Loucy (cell line): Measurements from ENCODE around the gene RPL29.

Experiments
- H2AFZ ChIP-seq: fragments of 200-600 bp; sonication (generic); 2 replicates; pipeline ENCODE4 v1.6.0; 2016; ENCODE audit warnings: antibody characterized with exemption, mild to moderate bottlenecking, low read length, moderate library complexity
- H3F3A ChIP-seq: fragments of 200-600 bp; 2 replicates; pipeline ENCODE4 v1.6.0; 2016; ENCODE audit warnings: antibody characterized with exemption, low read depth, mild to moderate bottlenecking
- H3K27me3 ChIP-seq: fragments of 200-600 bp; sonication (generic); 2 replicates; pipeline ENCODE4 v1.6.1; 2014; ENCODE audit warnings: low read length, mild to moderate bottlenecking; ENCODE audit not compliant: insufficient read depth, poor library complexity, severe bottlenecking
- H3K36me3 ChIP-seq: fragments of 200-600 bp; sonication (generic); 2 replicates; pipeline ENCODE4 v1.6.1; 2016; ENCODE audit warnings: low read length; ENCODE audit not compliant: insufficient read depth
- H3K4me1 ChIP-seq: fragments of 200-600 bp; sonication (generic); 2 replicates; pipeline ENCODE4 v1.5.1; 2014; ENCODE audit warnings: low read length, mild to moderate bottlenecking; ENCODE audit not compliant: insufficient read depth, poor library complexity, severe bottlenecking
- H3K4me2 ChIP-seq: fragments of 200-600 bp; sonication (generic); 2 replicates; pipeline ENCODE4 v1.6.0; 2014; ENCODE audit warnings: antibody characterized with exemption, low read length, low read depth, mild to moderate bottlenecking; ENCODE audit not compliant: poor library complexity, severe bottlenecking
- H3K4me3 ChIP-seq: fragments of 200-600 bp; sonication (generic); 2 replicates; pipeline ENCODE4 v1.5.1; 2014; ENCODE audit warnings: low read length, mild to moderate bottlenecking, mixed read lengths; ENCODE audit not compliant: poor library complexity, severe bottlenecking
- H3K79me2 ChIP-seq: fragments of 200-600 bp; sonication (generic); 2 replicates; pipeline ENCODE4 v1.6.1; 2014; ENCODE audit warnings: low read length; ENCODE audit not compliant: insufficient read depth
- H3K9ac ChIP-seq: fragments of 200-600 bp; sonication (generic); 2 replicates; pipeline ENCODE4 v1.6.0; 2014; ENCODE audit warnings: mild to moderate bottlenecking, low read depth, low read length, moderate library complexity; ENCODE audit not compliant: poor library complexity, severe bottlenecking
- H3K9me2 ChIP-seq: fragments of 200-600 bp; sonication (generic); replicated peaks from 2 replicates; pipeline ENCODE4 v1.6.1; 2016; ENCODE audit warnings: low read depth, low read length, mixed read lengths
- H3K9me3 ChIP-seq: fragments of 200-600 bp; sonication (generic); 2 replicates; pipeline ENCODE4 v1.6.1; 2014; ENCODE audit warnings: mild to moderate bottlenecking, antibody characterized with exemption, low read length, low read depth; ENCODE audit not compliant: insufficient read depth
- H4K20me1 ChIP-seq: fragments of 200-600 bp; sonication (generic); 2 replicates; pipeline ENCODE4 v1.6.0; 2014; ENCODE audit warnings: antibody characterized with exemption, low read length, mild to moderate bottlenecking; ENCODE audit not compliant: insufficient read depth, poor library complexity, severe bottlenecking
- EZH2phosphoT487 ChIP-seq: fragments of 200-600 bp; IDR thresholded peaks from 2 replicates; pipeline ENCODE4 v1.6.1; 2018; ENCODE audit warnings: antibody characterized with exemption, mild to moderate bottlenecking, moderate library complexity, borderline replicate concordance
- TF ChIP-seq, protein P1 (sequence below): fragments of 200-600 bp; sonication (generic); conservative IDR thresholded peaks from 2 replicates; pipeline ENCODE4 v1.5.1; 2014; ENCODE audit warnings: mild to moderate bottlenecking, antibody characterized with exemption, low read length

The RPL29 gene

DNA sequence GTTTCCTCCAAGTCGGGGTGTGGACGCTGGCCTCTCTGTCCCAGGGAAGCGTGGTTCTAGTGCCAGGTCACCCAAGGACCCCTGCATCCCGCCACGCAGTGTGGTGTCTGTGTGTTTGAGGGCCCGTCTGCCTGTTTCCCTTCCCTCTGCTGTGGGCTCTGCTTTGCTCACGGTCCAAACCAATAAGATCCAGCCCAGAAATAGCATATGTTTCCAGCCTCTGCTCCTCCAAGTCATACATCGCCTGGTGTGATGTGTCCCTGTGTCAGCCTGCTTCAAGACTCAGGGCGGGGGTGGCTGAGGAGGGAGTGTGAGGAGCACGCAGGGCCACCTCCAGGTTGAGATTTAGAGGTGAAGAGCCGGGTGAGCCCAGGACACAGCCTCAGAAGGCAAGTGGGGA, 21.9 kb upstream of the RPL29 start:
- no peak overlapping the region for H2AFZ ChIP-seq
- peaks cover 8% of the 10 kb centered on the region for H3K4me1 ChIP-seq
- no peaks in the 10 kb centered on the region for H3K79me2 ChIP-seq
- no peaks in the 10 kb centered on the region for H3K9me2 ChIP-seq
- TF ChIP-seq, protein P1, sequence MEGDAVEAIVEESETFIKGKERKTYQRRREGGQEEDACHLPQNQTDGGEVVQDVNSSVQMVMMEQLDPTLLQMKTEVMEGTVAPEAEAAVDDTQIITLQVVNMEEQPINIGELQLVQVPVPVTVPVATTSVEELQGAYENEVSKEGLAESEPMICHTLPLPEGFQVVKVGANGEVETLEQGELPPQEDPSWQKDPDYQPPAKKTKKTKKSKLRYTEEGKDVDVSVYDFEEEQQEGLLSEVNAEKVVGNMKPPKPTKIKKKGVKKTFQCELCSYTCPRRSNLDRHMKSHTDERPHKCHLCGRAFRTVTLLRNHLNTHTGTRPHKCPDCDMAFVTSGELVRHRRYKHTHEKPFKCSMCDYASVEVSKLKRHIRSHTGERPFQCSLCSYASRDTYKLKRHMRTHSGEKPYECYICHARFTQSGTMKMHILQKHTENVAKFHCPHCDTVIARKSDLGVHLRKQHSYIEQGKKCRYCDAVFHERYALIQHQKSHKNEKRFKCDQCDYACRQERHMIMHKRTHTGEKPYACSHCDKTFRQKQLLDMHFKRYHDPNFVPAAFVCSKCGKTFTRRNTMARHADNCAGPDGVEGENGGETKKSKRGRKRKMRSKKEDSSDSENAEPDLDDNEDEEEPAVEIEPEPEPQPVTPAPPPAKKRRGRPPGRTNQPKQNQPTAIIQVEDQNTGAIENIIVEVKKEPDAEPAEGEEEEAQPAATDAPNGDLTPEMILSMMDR, result no peak
- no peak for TF ChIP-seq EZH2phosphoT487
- H3K9ac ChIP-seq, result no peak overlapping the region
- no peaks in the 10 kb centered on the region for H3K36me3 ChIP-seq
- no peaks in the 10 kb centered on the region for H4K20me1 ChIP-seq
- no peaks in the 10 kb centered on the region for H3K27me3 ChIP-seq
- no peak overlapping the region for H3K4me3 ChIP-seq
- no peaks in the 10 kb centered on the region for H3K9me3 ChIP-seq
- no peaks in the 10 kb centered on the region for H3F3A ChIP-seq
- no peak overlapping the region for H3K4me2 ChIP-seq

DNA sequence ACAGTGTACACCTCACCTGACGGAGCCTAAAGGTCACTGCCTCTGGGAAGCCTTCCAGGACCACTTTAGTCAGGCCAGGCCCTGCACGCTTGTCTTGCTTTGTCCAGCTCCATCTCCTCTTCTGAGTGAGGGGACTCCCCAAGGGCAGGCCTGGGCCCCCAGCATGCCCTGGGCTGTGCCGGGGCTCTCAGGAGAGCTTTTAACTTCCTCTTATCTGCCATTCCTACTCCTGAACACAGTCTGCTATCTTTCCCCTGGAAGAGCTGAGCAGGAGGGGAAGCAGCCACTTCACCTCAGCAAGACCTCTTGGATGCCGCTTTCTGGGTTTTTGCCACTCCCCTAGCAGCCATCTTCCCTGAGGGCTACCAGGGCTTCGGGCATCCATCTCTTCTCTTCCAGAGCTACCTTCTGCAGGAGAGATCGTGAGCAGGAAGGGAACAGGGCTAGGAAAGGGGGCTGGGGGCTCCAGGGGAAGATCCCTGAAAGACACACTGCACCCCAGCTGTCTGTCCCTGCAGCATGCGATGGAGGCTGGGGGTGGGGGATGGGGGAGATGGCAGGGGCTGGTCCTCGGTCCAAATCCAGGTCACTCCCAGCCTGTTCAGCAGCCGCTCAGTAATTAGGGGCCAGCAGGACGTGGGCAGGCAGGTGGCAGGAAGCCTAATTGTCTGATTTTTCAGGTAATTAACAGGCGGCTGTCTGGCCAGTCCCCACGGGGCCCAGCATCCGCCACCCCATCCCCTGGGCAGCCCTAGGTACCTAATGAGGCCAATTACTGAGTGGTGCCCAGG, 19.9 kb upstream of the RPL29 start:
- H3K9me3 ChIP-seq, result no peaks in the 10 kb centered on the region
- no peaks in the 10 kb centered on the region for H3K9me2 ChIP-seq
- peaks cover 5% of the 10 kb centered on the region for H3K4me1 ChIP-seq
- H2AFZ ChIP-seq, result no peak overlapping the region
- no peaks in the 10 kb centered on the region for H4K20me1 ChIP-seq
- no peaks in the 10 kb centered on the region for H3K79me2 ChIP-seq
- TF ChIP-seq, protein P1, result no peak
- TF ChIP-seq EZH2phosphoT487, result no peak
- H3K9ac ChIP-seq, result no peak overlapping the region
- H3K36me3 ChIP-seq, result no peaks in the 10 kb centered on the region
- no peak overlapping the region for H3K4me2 ChIP-seq
- H3K4me3 ChIP-seq, result no peak overlapping the region
- H3K27me3 ChIP-seq, result no peaks in the 10 kb centered on the region
- no peaks in the 10 kb centered on the region for H3F3A ChIP-seq

DNA sequence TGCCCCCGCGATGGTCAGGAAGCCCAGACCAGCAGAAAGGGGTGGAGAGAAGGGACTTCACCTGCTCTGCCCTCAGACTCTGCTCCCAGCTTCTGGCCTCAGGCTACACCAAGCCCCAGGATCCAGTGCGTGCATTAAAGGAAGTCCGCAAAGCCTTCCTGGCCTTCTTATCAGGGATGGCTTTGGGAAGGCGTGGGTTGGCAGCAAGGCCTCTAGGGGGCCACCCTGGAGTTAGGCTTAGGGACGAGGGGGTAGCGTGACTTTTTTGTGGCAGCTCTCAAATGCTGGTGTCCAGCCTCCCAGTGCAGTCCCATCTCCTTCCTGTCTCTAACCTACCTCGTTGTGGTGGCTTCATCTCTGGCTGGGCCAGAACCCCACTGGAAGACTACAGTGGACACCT, 18.9 kb upstream of the RPL29 start:
- H2AFZ ChIP-seq, result peak overlapping the region; percentile 77
- no peak overlapping the region for H3K9ac ChIP-seq
- H3K9me2 ChIP-seq, result no peaks in the 10 kb centered on the region
- H3K4me2 ChIP-seq, result no peak overlapping the region
- no peak for TF ChIP-seq EZH2phosphoT487
- TF ChIP-seq, protein P1, result peak; percentile 66
- H3K9me3 ChIP-seq, result no peaks in the 10 kb centered on the region
- H3K79me2 ChIP-seq, result no peaks in the 10 kb centered on the region
- no peak overlapping the region for H3K4me3 ChIP-seq
- no peaks in the 10 kb centered on the region for H3F3A ChIP-seq
- H4K20me1 ChIP-seq, result no peaks in the 10 kb centered on the region
- no peaks in the 10 kb centered on the region for H3K27me3 ChIP-seq
- H3K4me1 ChIP-seq, result peaks cover 5% of the 10 kb centered on the region
- no peaks in the 10 kb centered on the region for H3K36me3 ChIP-seq
